Activated naive CD8-positive, alpha-beta T cell treated with anti-CD3 and anti-CD28 coated beads, Interleukin-2, amount 10 ng/mL, durations not matched to agents 7 days and 5 days (primary cell): ENCODE measurements around the gene TTC33. TPM values are rescaled to one million over a fixed set of nuclear protein-coding genes. Genes with fewer than 3 reads are reported as not detected.
"Not testable (repeated sequence)": the region's sequence is repeated elsewhere in the genome, so short reads cannot be mapped to it uniquely, and the experiment has no call there.

Experiments
- ATAC-seq: fragments of 150-1000 bp; cut with Tn5 transposase; one replicate; pipeline ENCODE4 v1.10.0; 2021; ENCODE audit warnings: low read depth, moderate library complexity
- POLR2A ChIA-PET: fragments of 350-600 bp; sonication (Branson Sonifier 250); formaldehyde crosslinking; loops from one replicate; lab custom pipeline; 2021; ENCODE audit warnings: antibody characterized with exemption; lab: Charles Lee
- DNase-seq: peaks from one replicate; pipeline ENCODE4 v3.0.0; 2021
- H3K27ac Mint-ChIP-seq: one replicate; pipeline ENCODE4 v1.8.0; 2022; ENCODE audit warnings: mild to moderate bottlenecking, mixed read lengths
- H3K27me3 Mint-ChIP-seq: one replicate; pipeline ENCODE4 v1.8.0; 2022; ENCODE audit warnings: mild to moderate bottlenecking, moderate library complexity, mixed read lengths
- H3K36me3 Mint-ChIP-seq: one replicate; pipeline ENCODE4 v1.8.0; 2021; ENCODE audit warnings: mild to moderate bottlenecking, mixed read lengths
- H3K4me1 Mint-ChIP-seq: one replicate; pipeline ENCODE4 v1.8.0; 2021; ENCODE audit warnings: mixed read lengths
- H3K4me3 Mint-ChIP-seq: one replicate; pipeline ENCODE4 v1.8.0; 2022; ENCODE audit warnings: mild to moderate bottlenecking, moderate library complexity, mixed read lengths
- H3K9me3 Mint-ChIP-seq: one replicate; pipeline ENCODE4 v1.8.0; 2021; ENCODE audit warnings: mixed read lengths
- total RNA-seq, 2 experiments: library from RNA; stranded (reverse); gene quantifications; one replicate each; pipeline ENCODE4 v1.2.3, GENCODE V29; 2021

The TTC33 gene
- 10 to 100 TPM; 12.2 to 14.8 TPM for total RNA-seq

GRCh38 chr5:40755407-40756365, at the start of gene TTC33:
TTC33 (minus strand) TSS chr5:40755961; CDS start chr5:40747018, 8,943 bp downstream.
- POLR2A ChIA-PET = interaction anchor here (0.7 to 1.0 kb wide), 2 partner anchors 79 to 127 kb away, joined by 3 read pairs; partner anchors contain the start of gene RPL37
- no peak within 1 kb of the TSS for H3K4me3 Mint-ChIP-seq
- peak; percentile 89 for ATAC-seq
- H3K36me3 Mint-ChIP-seq = peaks cover 10% of the 10 kb centered on the region
- H3K4me1 Mint-ChIP-seq = peaks cover 9% of the 10 kb centered on the region
- no peaks in the 10 kb centered on the region for H3K27me3 Mint-ChIP-seq
- no peak within 1 kb of the TSS for H3K27ac Mint-ChIP-seq
- DNase-seq = peak; percentile 94
- H3K9me3 Mint-ChIP-seq = no peaks in the 10 kb centered on the region

GRCh38 chr5:40801771-40802562, 46.2 kb upstream of the TTC33 start:
- H3K9me3 Mint-ChIP-seq = no peaks in the 10 kb centered on the region
- POLR2A ChIA-PET = no interaction called here
- peaks cover 5% of the 10 kb centered on the region for H3K4me1 Mint-ChIP-seq
- H3K36me3 Mint-ChIP-seq = no peaks in the 10 kb centered on the region
- no peak for DNase-seq
- H3K27ac Mint-ChIP-seq = no peak overlapping the region
- peaks cover 15% of the 10 kb centered on the region for H3K27me3 Mint-ChIP-seq
- no peak for ATAC-seq
- H3K4me3 Mint-ChIP-seq = no peak overlapping the region

GRCh38 chr5:40799258-40799657, 43.5 kb upstream of the TTC33 start:
- Mint-ChIP-seq H3K27ac (no peak overlapping the region), H3K36me3 (peaks cover 18% of the 10 kb centered on the region), H3K9me3 (no peaks in the 10 kb centered on the region), H3K27me3 (peaks cover 13% of the 10 kb centered on the region), H3K4me3 (peak overlapping the region; percentile 88), H3K4me1 (peaks cover 25% of the 10 kb centered on the region)
- DNase-seq (no peak), ATAC-seq (no peak)
- POLR2A ChIA-PET = interaction anchor here (1.1 to 1.3 kb wide), 3 partner anchors 9 to 118 kb away, joined by 3 to 5 read pairs (median 4); no protein-coding TSS in a partner anchor

- Mint-ChIP-seq H3K27ac (peak overlapping the region; percentile 77), H3K27me3 (peaks cover 13% of the 10 kb centered on the region), H3K4me3 (peak overlapping the region; percentile 88), H3K9me3 (no peaks in the 10 kb centered on the region), H3K4me1 (peaks cover 28% of the 10 kb centered on the region), H3K36me3 (peaks cover 22% of the 10 kb centered on the region)
- POLR2A ChIA-PET = interaction anchor here (1.1 to 1.3 kb wide), 3 partner anchors 9 to 117 kb away, joined by 3 to 5 read pairs (median 4); no protein-coding TSS in a partner anchor
- no peak for DNase-seq
- ATAC-seq = no peak
Measured at GRCh38 chr5:40798801-40799210, 43.0 kb upstream of the TTC33 start.

- DNase-seq = peak; percentile 94
- Mint-ChIP-seq H3K4me3 (peak within 1 kb of the TSS; percentile 88), H3K4me1 (peaks cover 32% of the 10 kb centered on the region), H3K27ac (peak within 1 kb of the TSS; percentile 89), H3K36me3 (peaks cover 22% of the 10 kb centered on the region), H3K27me3 (peaks cover 10% of the 10 kb centered on the region), H3K9me3 (no peaks in the 10 kb centered on the region)
- POLR2A ChIA-PET = interaction anchor here (1.0 to 1.4 kb wide), 6 partner anchors 10 to 117 kb away, joined by 3 to 5 read pairs (median 4); partner anchors contain the start of gene CARD6
- ATAC-seq = peak; percentile 93
Measured at GRCh38 chr5:40798012-40798800, 42.4 kb upstream of the TTC33 start, which contains the start of gene PRKAA1. PRKAA1 (minus strand) TSS chr5:40798374; CDS start chr5:40798189, 185 bp downstream.

GRCh38 chr5:40797273-40798011, 41.7 kb upstream of the TTC33 start:
- Mint-ChIP-seq H3K27ac (peak overlapping the region; percentile 89), H3K4me3 (peak overlapping the region; percentile 88), H3K4me1 (peaks cover 33% of the 10 kb centered on the region), H3K27me3 (peaks cover 10% of the 10 kb centered on the region), H3K9me3 (no peaks in the 10 kb centered on the region), H3K36me3 (peaks cover 22% of the 10 kb centered on the region)
- DNase-seq (peak; percentile 77), ATAC-seq (peak; percentile 59)
- POLR2A ChIA-PET = interaction anchor here (1.0 to 1.4 kb wide), 3 partner anchors 28 to 44 kb away, joined by 3 to 4 read pairs (median 3); partner anchors contain the start of gene CARD6

- Mint-ChIP-seq H3K4me3 (peak overlapping the region; percentile 88), H3K9me3 (no peaks in the 10 kb centered on the region), H3K27ac (no peak overlapping the region), H3K36me3 (peaks cover 22% of the 10 kb centered on the region), H3K4me1 (peaks cover 34% of the 10 kb centered on the region), H3K27me3 (peaks cover 10% of the 10 kb centered on the region)
- DNase-seq (no peak), ATAC-seq (no peak)
- POLR2A ChIA-PET = interaction anchor here (0.9 kb wide), 1 partner anchor 42 kb away, joined by 3 read pairs; no protein-coding TSS in a partner anchor
Measured at GRCh38 chr5:40796487-40796889, 40.7 kb upstream of the TTC33 start.

GRCh38 chr5:40794877-40795276, 39.1 kb upstream of the TTC33 start:
- H3K4me3 Mint-ChIP-seq, DNase-seq, POLR2A ChIA-PET, ATAC-seq, H3K27ac Mint-ChIP-seq, H3K9me3 Mint-ChIP-seq: not testable (repeated sequence)
- H3K36me3 Mint-ChIP-seq = peaks cover 24% of the 10 kb centered on the region
- peaks cover 10% of the 10 kb centered on the region for H3K27me3 Mint-ChIP-seq
- peaks cover 38% of the 10 kb centered on the region for H3K4me1 Mint-ChIP-seq

GRCh38 chr5:40794340-40794739, 38.6 kb upstream of the TTC33 start:
- H3K27me3 Mint-ChIP-seq, DNase-seq, H3K4me3 Mint-ChIP-seq, ATAC-seq, POLR2A ChIA-PET, H3K27ac Mint-ChIP-seq, H3K9me3 Mint-ChIP-seq: not testable (repeated sequence)
- peaks cover 37% of the 10 kb centered on the region for H3K4me1 Mint-ChIP-seq
- H3K36me3 Mint-ChIP-seq = peaks cover 24% of the 10 kb centered on the region

- H3K27ac Mint-ChIP-seq, H3K27me3 Mint-ChIP-seq, H3K9me3 Mint-ChIP-seq, POLR2A ChIA-PET, DNase-seq, ATAC-seq, H3K4me3 Mint-ChIP-seq: not testable (repeated sequence)
- Mint-ChIP-seq H3K36me3 (peaks cover 39% of the 10 kb centered on the region), H3K4me1 (peaks cover 33% of the 10 kb centered on the region)
Measured at GRCh38 chr5:40792691-40793090, 36.9 kb upstream of the TTC33 start.

- peaks cover 44% of the 10 kb centered on the region for H3K36me3 Mint-ChIP-seq
Measured at GRCh38 chr5:40791715-40792139, 36.0 kb upstream of the TTC33 start.

More at GRCh38 chr5:40791715-40792139, 36.0 kb upstream of the TTC33 start:
- Mint-ChIP-seq H3K27me3 (no peaks in the 10 kb centered on the region), H3K27ac (no peak overlapping the region), H3K9me3 (peaks cover 5% of the 10 kb centered on the region), H3K4me1 (peaks cover 33% of the 10 kb centered on the region), H3K4me3 (no peak overlapping the region)
- ATAC-seq (no peak), DNase-seq (no peak)
- POLR2A ChIA-PET = no interaction called here
